Heart left ventricle (tissue), 13 donors: ENCODE measurements around the gene NME7.

Source experiments
- CTCF ChIP-seq, 12 donors: fragments of 200-600 bp; sonication (generic) in 4 of 12; IDR thresholded peaks; one replicate each; pipeline versions ENCODE4 v1.5.0 to v1.8.0; 2018 to 2022; ENCODE audit warnings: antibody characterized with exemption in 12 of 12, mild to moderate bottlenecking in 5 of 12
- POLR2A ChIP-seq, 2 donors: fragments of 450-650 bp; IDR thresholded peaks; one replicate each; pipeline ENCODE4 v1.6.1; 2017; ENCODE audit warnings: antibody characterized with exemption in 2 of 2, mild to moderate bottlenecking in 2 of 2, moderate library complexity in 2 of 2
- donor health status: ischemic (EF 13 %, LVEDD 7.1; RV severe dilation, severe dysfunction).
- donor health status: DM: no; HTN: yes; CAD: no.
- donor health status: DM: no; HTN: no; CAD: no.
- donor health status: ischemic (EF 25% LVEDD 6.9; RV normal size, moderate dysfunction).
- donor health status: ischemic (EF 25% LVEDD 5.7; RV mildly dilated, moderate dysfunction).
- donor health status: ischemic (EF 35%, LVEDD 5.7; RV mildly dilated, moderate dysfunction).
- donor health status: nonischemic (EF 11% LVEDD 7.7; RV severe dilation, severe dysfunction).
- donor health status: DM: yes; HTN: yes; CAD: no.
- donor health status: PGD.
- donor health status: ischemic (EF 29% LVEDD 5.4; RV normal size, mild dysfunction).
- donor health status: nonischemic (EF 23%, LVEDD 6.1; RV moderate dilation, normal function).

DNA sequence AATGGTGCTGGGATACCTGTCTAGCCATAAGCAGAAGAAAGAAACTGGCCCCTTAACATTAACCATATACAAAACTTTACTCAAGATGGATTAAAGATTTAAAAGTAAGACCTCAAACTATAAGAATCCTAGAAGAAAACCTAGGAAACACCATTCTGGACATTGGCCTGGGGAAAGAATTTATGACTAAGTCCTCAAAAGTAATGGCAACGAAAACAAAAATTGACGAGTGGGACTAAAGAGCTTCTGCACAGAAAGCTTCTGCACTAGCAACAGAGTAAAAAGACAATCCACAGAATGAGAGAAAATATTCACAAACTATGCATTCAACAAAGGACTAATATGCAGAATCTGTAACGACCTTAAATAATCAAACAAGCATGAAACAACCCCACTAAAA, 66.7 kb downstream of the NME7 start:
- no peak for TF ChIP-seq POLR2A (IDR thresholded peaks at IDR 0.05)
- TF ChIP-seq CTCF (IDR thresholded peaks at IDR 0.05), result no peak
